ENCODE results near the gene MTG1.

MTG1 gene

GRCh38 chr10:133394801-133395221, 854 bp downstream of the MTG1 start:
- peak overlapping the region; percentile 95 for H3K4me3 ChIP-seq (ENCODE audit: low read depth, low read length)
- TF ChIP-seq CTCF (IDR thresholded peaks at IDR 0.05; ENCODE audit: borderline replicate concordance, insufficient read depth, low read depth, low read length), result no peak

GRCh38 chr10:133396035-133396624, 2.2 kb downstream of the MTG1 start:
- TF ChIP-seq CTCF (IDR thresholded peaks at IDR 0.05; ENCODE audit: borderline replicate concordance, insufficient read depth, low read depth, low read length), result no peak
- no peak overlapping the region for H3K4me3 ChIP-seq (ENCODE audit: low read depth, low read length)

GRCh38 chr10:133397938-133398337, 4.0 kb downstream of the MTG1 start:
- TF ChIP-seq CTCF (IDR thresholded peaks at IDR 0.05; ENCODE audit: borderline replicate concordance, insufficient read depth, low read depth, low read length), result no peak

GRCh38 chr10:133399123-133399601, 5.2 kb downstream of the MTG1 start:
- no peak for TF ChIP-seq CTCF (IDR thresholded peaks at IDR 0.05; ENCODE audit: borderline replicate concordance, insufficient read depth, low read depth, low read length)
- no peak overlapping the region for H3K4me3 ChIP-seq (ENCODE audit: low read depth, low read length)

More at GRCh38 chr10:133397938-133398337, 4.0 kb downstream of the MTG1 start:
- no peak overlapping the region for H3K4me3 ChIP-seq (ENCODE audit: low read depth, low read length)

GRCh38 chr10:133400624-133401424, 6.9 kb downstream of the MTG1 start:
- no peak overlapping the region for H3K4me3 ChIP-seq (ENCODE audit: low read depth, low read length)
- TF ChIP-seq CTCF (IDR thresholded peaks at IDR 0.05; ENCODE audit: borderline replicate concordance, insufficient read depth, low read depth, low read length), result no peak

GRCh38 chr10:133401500-133401899, 7.5 kb downstream of the MTG1 start:
- H3K4me3 ChIP-seq (ENCODE audit: low read depth, low read length), result no peak overlapping the region
- no peak for TF ChIP-seq CTCF (IDR thresholded peaks at IDR 0.05; ENCODE audit: borderline replicate concordance, insufficient read depth, low read depth, low read length)
